Myocyte (in vitro differentiated cells): Measurements from ENCODE around the gene UGT1A7. TPM values are rescaled to one million over a fixed set of nuclear protein-coding genes. Genes with fewer than 3 reads are reported as not detected.

Source experiments
- DNase-seq: peaks from one replicate; pipeline ENCODE4 v3.0.0-alpha.2; 2012; ENCODE audit warnings: low read depth
- total RNA-seq: library from RNA; depleted of rRNA; stranded (reverse); fragments of >200 nt; gene quantifications from 2 replicates; pipeline ENCODE4 v1.2.3, GENCODE V29; 2014

UGT1A7 gene
- total RNA-seq, 1 donor from 2014 or later, result not detected

GRCh38 chr2:233760043-233760442 is 78.3 kb downstream of the UGT1A7 start, which contains the start of gene UGT1A1:
TSS of gene UGT1A1 (plus strand) at chr2:233760270. CDS start at chr2:233760288, 18 bp downstream.
- DNase-seq, result no peak

- no peak for DNase-seq
These were observed 79.5 kb downstream of the UGT1A7 start for GRCh38 chr2:233761040-233761769.

- DNase-seq, result no peak
These were observed 82.6 kb downstream of the UGT1A7 start for GRCh38 chr2:233764264-233764663.

GRCh38 chr2:233764761-233765160 is 83.1 kb downstream of the UGT1A7 start:
- DNase-seq, result no peak

GRCh38 chr2:233766416-233766815 is 84.7 kb downstream of the UGT1A7 start:
- no peak for DNase-seq

GRCh38 chr2:233768076-233768475 is 86.4 kb downstream of the UGT1A7 start:
- no peak for DNase-seq

GRCh38 chr2:233769260-233769659 is 87.6 kb downstream of the UGT1A7 start:
- no peak for DNase-seq

- DNase-seq, result no peak
These were observed 90.5 kb downstream of the UGT1A7 start for GRCh38 chr2:233772153-233772552.

GRCh38 chr2:233772583-233772982 is 90.9 kb downstream of the UGT1A7 start:
- no peak for DNase-seq

- no peak for DNase-seq
These were observed 92.2 kb downstream of the UGT1A7 start for GRCh38 chr2:233773854-233774253.

- no peak for DNase-seq
These were observed 93.7 kb downstream of the UGT1A7 start for GRCh38 chr2:233775414-233775813.

GRCh38 chr2:233778030-233778429 is 96.3 kb downstream of the UGT1A7 start, which contains the start of gene MROH2A:
TSS of gene MROH2A (plus strand) at chr2:233778330. CDS start at chr2:233779359, 1,029 bp downstream.
- DNase-seq, result no peak

- no peak for DNase-seq
These were observed 98.0 kb downstream of the UGT1A7 start for GRCh38 chr2:233779722-233780121.

GRCh38 chr2:233780771-233781170 is 99.1 kb downstream of the UGT1A7 start:
- no peak for DNase-seq

- no peak for DNase-seq
These were observed 107.9 kb downstream of the UGT1A7 start for GRCh38 chr2:233789554-233789953.

- DNase-seq, result no peak
These were observed 109.6 kb downstream of the UGT1A7 start for GRCh38 chr2:233791151-233791882.

GRCh38 chr2:233791883-233792329 is 110.2 kb downstream of the UGT1A7 start:
- no peak for DNase-seq

- no peak for DNase-seq
These were observed 111.0 kb downstream of the UGT1A7 start for GRCh38 chr2:233792720-233793119.

- no peak for DNase-seq
These were observed 111.9 kb downstream of the UGT1A7 start for GRCh38 chr2:233793465-233794127.

GRCh38 chr2:233794128-233794658 is 112.5 kb downstream of the UGT1A7 start:
- no peak for DNase-seq

GRCh38 chr2:233795735-233796171 is 114.1 kb downstream of the UGT1A7 start:
- no peak for DNase-seq
